ENCODE results near the gene NUDT14.

NUDT14 gene

GRCh38 chr14:105214324-105214915, 33.3 kb upstream of the NUDT14 start:
- Histone ChIP-seq H3K27me3 (no peaks in the 10 kb centered on the region), H3K36me3 (peaks cover 26% of the 10 kb centered on the region), H3K4me1 (peaks cover 8% of the 10 kb centered on the region), H3K4me3 (ENCODE audit: low read depth, low read length) (no peak overlapping the region), H3K9me3 (no peaks in the 10 kb centered on the region)
- DNase-seq: no peak
- no peak for TF ChIP-seq CTCF (IDR thresholded peaks at IDR 0.05; ENCODE audit: low read depth, low read length)

GRCh38 chr14:105213361-105213760, 32.2 kb upstream of the NUDT14 start:
- Histone ChIP-seq H3K9me3 (no peaks in the 10 kb centered on the region), H3K4me1 (peaks cover 13% of the 10 kb centered on the region), H3K4me3 (ENCODE audit: low read depth, low read length) (no peak overlapping the region), H3K36me3 (peaks cover 16% of the 10 kb centered on the region), H3K27me3 (no peaks in the 10 kb centered on the region)
- TF ChIP-seq CTCF (IDR thresholded peaks at IDR 0.05; ENCODE audit: low read depth, low read length): no peak
- no peak for DNase-seq

GRCh38 chr14:105212541-105213300, 31.6 kb upstream of the NUDT14 start:
- DNase-seq: peak; percentile 76
- Histone ChIP-seq H3K4me1 (peaks cover 13% of the 10 kb centered on the region), H3K27me3 (no peaks in the 10 kb centered on the region), H3K36me3 (peaks cover 15% of the 10 kb centered on the region), H3K9me3 (no peaks in the 10 kb centered on the region), H3K4me3 (ENCODE audit: low read depth, low read length) (no peak overlapping the region)
- peak; percentile 2; the same call in 1 of the 2 replicates for TF ChIP-seq CTCF (IDR thresholded peaks at IDR 0.05; ENCODE audit: low read depth, low read length)

DNA sequence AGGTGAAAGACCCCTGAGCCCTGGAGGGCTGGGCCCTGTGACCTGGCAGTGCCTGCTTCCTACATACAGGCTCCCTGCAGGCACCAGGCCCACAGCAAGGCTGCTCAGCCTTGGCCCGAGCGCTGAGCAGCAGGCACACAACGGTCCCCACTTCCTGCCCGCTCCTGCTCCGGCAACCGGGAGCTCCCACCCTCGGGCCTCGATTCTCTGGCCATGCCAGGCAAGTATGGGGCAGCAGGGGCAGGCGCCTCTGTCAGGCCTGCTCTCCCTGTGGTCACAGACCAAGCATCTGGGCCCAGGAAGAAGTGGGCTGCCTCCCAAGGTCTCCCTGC, 30.6 kb upstream of the NUDT14 start:
- no peaks in the 10 kb centered on the region for H3K27me3 ChIP-seq
- DNase-seq: no peak
- peaks cover 9% of the 10 kb centered on the region for H3K36me3 ChIP-seq
- TF ChIP-seq CTCF (IDR thresholded peaks at IDR 0.05; ENCODE audit: low read depth, low read length): no peak
- H3K4me1 ChIP-seq: peaks cover 16% of the 10 kb centered on the region
- no peaks in the 10 kb centered on the region for H3K9me3 ChIP-seq
- H3K4me3 ChIP-seq (ENCODE audit: low read depth, low read length): no peak overlapping the region

- H3K4me1 ChIP-seq: peaks cover 16% of the 10 kb centered on the region
- no peaks in the 10 kb centered on the region for H3K9me3 ChIP-seq
- no peaks in the 10 kb centered on the region for H3K27me3 ChIP-seq
- no peak for TF ChIP-seq CTCF (IDR thresholded peaks at IDR 0.05; ENCODE audit: low read depth, low read length)
- no peak for DNase-seq
- peaks cover 9% of the 10 kb centered on the region for H3K36me3 ChIP-seq
- H3K4me3 ChIP-seq (ENCODE audit: low read depth, low read length): no peak overlapping the region
Measured at GRCh38 chr14:105211086-105211757, 30.1 kb upstream of the NUDT14 start.
